GM20431 (cell line): ENCODE data around the gene MED12L.

ENCODE experiments used
- in situ Hi-C: fragments of 300-500 bp; cut with MseI, MboI; formaldehyde crosslinking; loops from one replicate; pipeline ENCODE4 v1.15.0; 2020; ENCODE audit warnings: low sequenced_read_pairs; ENCODE audit not compliant: unreplicated experiment

MED12L gene

GRCh38 chr3:151331696-151332095 lies 246.2 kb downstream of the MED12L start:
- in situ Hi-C loops, result no loop called here

- in situ Hi-C loops, result no loop called here
These were observed 260.4 kb downstream of the MED12L start for GRCh38 chr3:151345859-151346258.

GRCh38 chr3:151346292-151346691 lies 260.8 kb downstream of the MED12L start:
- in situ Hi-C loops, result no loop called here

GRCh38 chr3:151347432-151347831 lies 262.0 kb downstream of the MED12L start:
- in situ Hi-C loops, result no loop called here

DNA sequence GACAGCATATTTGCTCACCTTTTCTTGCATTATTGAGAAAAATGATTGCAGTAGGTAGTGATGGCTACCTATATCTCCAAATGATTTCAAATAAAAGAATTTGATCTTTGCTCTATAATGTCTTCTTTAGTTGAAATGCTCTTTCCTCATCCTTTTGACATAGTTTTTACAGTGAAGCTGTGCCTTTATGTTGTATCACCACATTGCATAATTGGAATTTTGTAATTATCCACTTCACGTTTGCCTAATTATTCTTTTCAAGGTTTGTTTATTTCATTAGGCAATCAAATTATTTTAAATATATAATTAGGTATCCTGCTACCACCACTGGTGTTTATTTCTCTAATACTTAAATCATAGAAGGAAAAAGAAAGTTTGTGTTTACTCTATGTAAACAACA lies 265.2 kb downstream of the MED12L start:
- in situ Hi-C loops, result no loop called here

GRCh38 chr3:151351219-151351618 lies 265.8 kb downstream of the MED12L start:
- in situ Hi-C loops, result no loop called here

- in situ Hi-C loops, result no loop called here
These were observed 266.2 kb downstream of the MED12L start for GRCh38 chr3:151351648-151352047.

DNA sequence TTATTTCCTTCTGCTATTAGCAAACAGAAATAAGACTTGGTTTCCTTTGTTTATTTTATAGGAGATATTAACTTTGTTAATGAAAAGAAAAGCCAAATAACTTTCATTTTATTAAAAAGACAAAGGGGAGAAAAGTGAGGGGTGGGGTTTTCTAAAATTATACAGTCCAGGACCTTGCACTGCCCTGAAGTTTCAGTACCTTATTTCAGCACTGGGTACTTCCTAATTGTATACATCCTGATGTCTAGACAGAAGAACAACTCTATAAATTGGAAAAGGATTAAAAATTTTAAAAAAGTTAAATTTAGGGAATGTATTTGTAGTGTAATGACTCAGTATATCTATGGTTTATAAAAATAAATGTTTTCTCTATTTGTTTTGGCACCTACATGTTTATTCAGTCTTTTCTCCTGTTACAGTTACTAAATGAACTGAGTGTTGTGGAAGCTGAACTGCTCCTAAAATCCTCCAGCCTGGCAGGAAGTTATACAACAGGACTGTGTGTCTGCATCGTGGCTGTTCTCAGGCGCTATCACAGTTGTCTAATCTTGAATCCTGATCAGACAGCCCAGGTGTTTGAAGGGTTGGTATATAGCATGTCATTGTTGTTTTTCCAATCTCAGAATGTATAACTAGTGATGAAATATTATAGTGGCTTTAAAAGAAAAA lies 271.5 kb downstream of the MED12L start:
- in situ Hi-C loops, result no loop called here

DNA sequence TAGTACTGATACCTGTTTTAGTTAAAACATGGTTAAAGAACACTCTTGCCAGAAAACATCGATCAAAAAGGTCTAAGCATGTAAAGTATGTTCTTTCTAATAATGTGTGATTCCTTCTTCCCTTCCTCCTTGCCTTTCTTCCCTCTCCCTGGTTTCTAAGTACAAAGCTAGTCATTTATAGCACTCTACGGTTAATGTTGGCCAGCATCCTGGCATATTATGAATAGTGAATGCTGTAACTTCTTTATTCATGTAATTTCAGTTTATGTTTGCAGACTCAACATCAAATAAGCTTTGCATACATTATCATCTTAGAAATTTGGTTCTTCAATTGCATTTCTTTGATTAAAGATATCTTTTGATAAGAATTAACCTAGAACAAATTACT lies 272.0 kb downstream of the MED12L start:
- in situ Hi-C loops, result no loop called here

DNA sequence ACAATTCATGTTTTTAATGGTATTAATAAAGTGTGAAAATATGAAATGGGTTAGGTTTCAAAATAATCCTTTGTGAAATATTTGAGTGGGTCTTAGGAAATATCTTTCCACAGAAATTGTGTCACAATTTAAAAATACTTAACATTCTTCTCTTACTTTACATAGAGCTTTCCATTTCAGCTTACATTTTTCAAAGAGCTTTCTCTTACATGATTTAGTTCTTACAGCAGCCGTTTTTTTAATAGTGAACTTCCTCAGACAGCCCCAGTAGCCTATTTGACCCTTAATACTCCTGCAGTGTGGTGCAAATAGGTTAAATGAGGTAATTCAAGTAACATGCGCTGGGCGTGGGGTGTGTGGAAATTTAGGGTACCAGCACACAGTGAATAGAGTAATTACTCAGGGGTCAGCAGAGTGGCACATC lies 277.3 kb downstream of the MED12L start:
- in situ Hi-C loops, result no loop called here

- in situ Hi-C loops, result no loop called here
These were observed 281.5 kb downstream of the MED12L start for GRCh38 chr3:151366993-151367392.

GRCh38 chr3:151367448-151367847 lies 282.0 kb downstream of the MED12L start:
- in situ Hi-C loops, result no loop called here

- in situ Hi-C loops, result no loop called here
These were observed 286.1 kb downstream of the MED12L start for GRCh38 chr3:151371526-151371925.

- in situ Hi-C loops, result no loop called here
These were observed 286.8 kb downstream of the MED12L start for GRCh38 chr3:151372063-151372820.

GRCh38 chr3:151377768-151378385 lies 292.4 kb downstream of the MED12L start:
- in situ Hi-C loops, result no loop called here

- in situ Hi-C loops, result no loop called here
These were observed 293.7 kb downstream of the MED12L start for GRCh38 chr3:151379083-151379734.

DNA sequence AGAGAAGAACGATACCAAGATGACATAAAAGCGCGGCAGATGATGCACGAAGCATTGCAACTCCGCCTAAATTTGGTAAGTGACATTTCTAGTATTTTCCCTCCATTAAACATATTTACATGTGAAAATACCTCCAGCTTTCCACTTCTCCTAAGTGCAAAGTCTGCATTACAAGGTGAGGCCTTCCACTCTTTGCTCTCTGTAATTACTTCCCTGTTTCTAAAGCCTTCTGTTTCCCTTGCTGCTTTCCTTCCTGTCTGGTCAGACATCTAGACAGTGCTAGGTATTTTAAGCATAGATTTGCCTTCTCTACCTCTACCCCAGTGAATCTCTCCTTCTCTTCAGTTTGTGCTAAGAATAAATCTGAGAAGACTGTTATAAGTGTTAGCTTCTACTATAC lies 297.2 kb downstream of the MED12L start:
- in situ Hi-C loops, result no loop called here

DNA sequence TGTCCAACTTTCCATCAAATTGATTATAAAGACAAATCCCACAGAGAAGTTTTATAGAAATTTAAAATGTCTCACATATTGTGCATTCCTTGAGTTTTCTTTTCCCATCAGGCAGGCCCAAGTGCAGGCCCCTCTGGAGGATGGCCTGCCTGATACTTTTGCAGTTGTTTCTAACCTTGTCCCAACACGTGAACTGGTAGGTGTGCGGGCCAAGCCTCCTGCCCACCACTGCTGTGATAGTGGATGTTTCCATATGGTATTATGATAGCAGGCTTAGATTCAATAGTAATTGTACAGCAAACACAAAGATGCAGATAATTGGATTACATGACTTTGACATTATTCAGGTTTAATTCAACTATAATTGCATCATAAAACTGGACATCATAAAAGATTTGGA lies 297.6 kb downstream of the MED12L start:
- in situ Hi-C loops, result no loop called here

DNA sequence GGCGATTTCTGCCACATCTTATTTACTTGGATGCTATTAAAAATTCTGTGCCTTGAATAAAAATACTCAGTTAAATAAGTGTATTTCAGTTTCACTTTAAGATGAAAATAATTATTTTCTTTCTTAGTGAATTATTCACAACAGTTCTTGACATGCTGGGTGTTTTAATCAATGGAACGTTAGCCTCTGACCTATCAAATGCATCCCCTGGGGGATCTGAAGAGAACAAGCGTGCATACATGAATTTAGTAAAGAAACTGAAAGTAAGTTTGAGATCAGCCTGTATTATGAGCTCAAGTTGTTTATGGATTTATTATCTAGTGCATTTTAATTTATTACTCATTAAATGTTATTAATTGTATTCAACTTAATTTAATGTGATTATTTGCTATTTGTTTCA lies 298.5 kb downstream of the MED12L start:
- in situ Hi-C loops, result no loop called here

- in situ Hi-C loops, result no loop called here
These were observed 299.3 kb downstream of the MED12L start, which contains the start of gene P2RY12 for GRCh38 chr3:151384741-151385174. Gene P2RY12, minus strand, starts transcription at chr3:151384753. Its CDS starts 45,908 bp downstream, at chr3:151338845.

GRCh38 chr3:151386056-151386455 lies 300.6 kb downstream of the MED12L start:
- in situ Hi-C loops, result no loop called here
